H1 (cell line): ENCODE measurements around the gene NAIF1. TPM values are rescaled to one million over a fixed set of nuclear protein-coding genes. Genes with fewer than 3 reads are reported as not detected.

Source experiments
- CTCF ChIA-PET: fragments of 300-600 bp; sonication (Branson Sonifier 250); formaldehyde crosslinking; loops from one replicate; lab custom pipeline; 2021; ENCODE audit not compliant: partially characterized antibody; lab: Charles Lee
- POLR2A ChIA-PET: fragments of 300-600 bp; sonication (Branson Sonifier 250); formaldehyde crosslinking; loops from one replicate; lab custom pipeline; 2021; ENCODE audit warnings: inconsistent platforms; ENCODE audit not compliant: partially characterized antibody; lab: Charles Lee
- DNase-seq, 2 experiments: peaks; one replicate each; pipeline versions ENCODE4 v3.0.0 to v3.0.0-alpha.2; 2010 to 2022; ENCODE audit warnings: low spot score in 2 of 2, low read depth in 1 of 2, mixed read lengths in 1 of 2
- FAIRE-seq: peaks from 2 replicates; lab custom pipeline; 2011; peaks lifted over from hg19 to GRCh38; lab: Jason Lieb, UNC
- H2AFZ ChIP-seq: 2 replicates; pipeline ENCODE4 v1.8.1; 2012; ENCODE audit warnings: low read length, inconsistent platforms
- H2AK5ac ChIP-seq: 2 replicates; pipeline ENCODE4 v1.6.1; 2013; ENCODE audit warnings: low read depth, low read length
- H2BK120ac ChIP-seq: replicated peaks from 2 replicates; pipeline ENCODE3; 2013; ENCODE audit warnings: low read depth, low read length, inconsistent platforms
- H2BK12ac ChIP-seq: 2 replicates; pipeline ENCODE4 v1.6.1; 2013; ENCODE audit warnings: low read depth, low read length
- H2BK15ac ChIP-seq: 2 replicates; pipeline ENCODE4 v1.6.1; 2013; ENCODE audit warnings: low read length
- H2BK20ac ChIP-seq: 2 replicates; pipeline ENCODE4 v1.6.1; 2013; ENCODE audit warnings: low read length
- H2BK5ac ChIP-seq: 2 replicates; pipeline ENCODE4 v1.6.1; 2013; ENCODE audit warnings: low read depth, low read length
- H3K14ac ChIP-seq: 2 replicates; pipeline ENCODE4 v1.6.1; 2013; ENCODE audit warnings: inconsistent platforms; ENCODE audit not compliant: insufficient read length
- H3K18ac ChIP-seq: 2 replicates; pipeline ENCODE4 v1.6.1; 2013; ENCODE audit warnings: low read length; ENCODE audit errors: extremely low read depth
- H3K23ac ChIP-seq: 2 replicates; pipeline ENCODE4 v1.6.1; 2013; ENCODE audit warnings: inconsistent platforms; ENCODE audit not compliant: insufficient read length
- H3K23me2 ChIP-seq: 2 replicates; pipeline ENCODE4 v1.6.1; 2013; ENCODE audit warnings: low read depth, low read length
- H3K27ac ChIP-seq: 2 replicates; pipeline ENCODE4 v1.6.1; 2011; ENCODE audit warnings: low read depth, low read length, inconsistent platforms
- H3K27me3 ChIP-seq, 4 experiments: replicated peaks in 1 of 4; 1 replicate in 1 of 4; 2 replicates in 3 of 4; pipeline versions ENCODE4 v1.6.1 to v1.8.1; 2011 to 2013; ENCODE audit warnings: low read length in 3 of 4, mild to moderate bottlenecking in 3 of 4, inconsistent platforms in 2 of 4, mixed read lengths in 2 of 4, moderate library complexity in 1 of 4; ENCODE audit not compliant: control insufficient read depth in 3 of 4, insufficient read depth in 3 of 4; ENCODE audit errors: extremely low read depth in 1 of 4
- H3K36me3 ChIP-seq, 4 experiments: 2 replicates each; pipeline versions ENCODE4 v1.6.1 to v1.8.1; 2011 to 2013; ENCODE audit warnings: mild to moderate bottlenecking in 4 of 4, low read length in 3 of 4, moderate library complexity in 2 of 4, control low read depth in 1 of 4, inconsistent platforms in 1 of 4; ENCODE audit not compliant: insufficient read depth in 4 of 4, control insufficient read depth in 2 of 4
- H3K4ac ChIP-seq: replicated peaks from 2 replicates; pipeline ENCODE3; 2013; ENCODE audit warnings: low read length, low read depth, mixed read lengths, inconsistent platforms; ENCODE audit not compliant: insufficient read length
- H3K4me1 ChIP-seq, 4 experiments: replicated peaks in 1 of 4; 1 replicate in 1 of 4; 2 replicates in 3 of 4; pipeline versions ENCODE4 v1.6.1 to v1.8.1; 2011 to 2013; ENCODE audit warnings: low read length in 3 of 4, inconsistent platforms in 2 of 4, mixed read lengths in 1 of 4; ENCODE audit not compliant: insufficient read depth in 4 of 4, control insufficient read depth in 3 of 4
- H3K4me2 ChIP-seq, 2 experiments: 2 replicates each; pipeline versions ENCODE4 v1.6.1 to v1.8.1; 2011 to 2013; ENCODE audit warnings: low read depth in 2 of 2, low read length in 2 of 2, control low read depth in 1 of 2, inconsistent platforms in 1 of 2, mild to moderate bottlenecking in 1 of 2; ENCODE audit not compliant: insufficient read depth in 1 of 2
- H3K4me3 ChIP-seq, 4 experiments: fragments of 200-600, 300-600 bp in 1 of 4; sonication (generic), shearing (Covaris generic), sonication (Bioruptor Twin) in 1 of 4; 2 replicates each; pipeline versions ENCODE4 v1.5.1 to v1.8.1; 2011 to 2016; ENCODE audit warnings: low read length in 4 of 4, low read depth in 3 of 4, control low read depth in 2 of 4, inconsistent platforms in 2 of 4, mild to moderate bottlenecking in 2 of 4, mixed read lengths in 1 of 4, moderate library complexity in 1 of 4; ENCODE audit not compliant: insufficient read depth in 2 of 4; ENCODE audit errors: extremely low read depth in 1 of 4
- H3K56ac ChIP-seq: replicated peaks from 2 replicates; pipeline ENCODE3; 2013; ENCODE audit warnings: low read depth, mild to moderate bottlenecking, mixed read lengths, low read length, inconsistent platforms; ENCODE audit not compliant: insufficient read length
- H3K79me1 ChIP-seq: 2 replicates; pipeline ENCODE4 v1.6.1; 2013; ENCODE audit warnings: low read depth, low read length, control low read depth
- H3K79me2 ChIP-seq, 2 experiments: 2 replicates each; pipeline versions ENCODE4 v1.6.1 to v1.8.1; 2012 to 2013; ENCODE audit warnings: low read length in 2 of 2, mild to moderate bottlenecking in 2 of 2, inconsistent platforms in 1 of 2; ENCODE audit not compliant: insufficient read depth in 2 of 2, control insufficient read depth in 1 of 2
- H3K9ac ChIP-seq, 4 experiments: replicated peaks in 1 of 4; 1 replicate in 1 of 4; 2 replicates in 3 of 4; pipeline versions ENCODE4 v1.6.1 to v1.8.1; 2011 to 2013; ENCODE audit warnings: low read depth in 3 of 4, low read length in 3 of 4, control low read depth in 2 of 4, mild to moderate bottlenecking in 2 of 4, moderate library complexity in 2 of 4, inconsistent platforms in 1 of 4; ENCODE audit errors: extremely low read depth in 1 of 4
- H3K9me3 ChIP-seq, 2 experiments: 2 replicates each; pipeline versions ENCODE4 v1.6.1 to v1.8.1; 2012 to 2013; ENCODE audit warnings: mild to moderate bottlenecking in 2 of 2, moderate library complexity in 2 of 2, control low read depth in 1 of 2, inconsistent platforms in 1 of 2, low read depth in 1 of 2, low read length in 1 of 2, mixed read lengths in 1 of 2; ENCODE audit not compliant: insufficient read depth in 2 of 2
- H4K20me1 ChIP-seq, 2 experiments: replicated peaks in 1 of 2; 2 replicates each; pipeline versions ENCODE3 to v1.8.1; 2011 to 2013; ENCODE audit warnings: inconsistent platforms in 2 of 2, low read length in 2 of 2, mild to moderate bottlenecking in 1 of 2; ENCODE audit not compliant: insufficient read depth in 2 of 2, control insufficient read depth in 1 of 2
- H4K5ac ChIP-seq: 2 replicates; pipeline ENCODE4 v1.6.1; 2013; ENCODE audit warnings: low read length, low read depth, mixed read lengths, inconsistent platforms; ENCODE audit not compliant: insufficient read length
- H4K8ac ChIP-seq: 2 replicates; pipeline ENCODE4 v1.8.0; 2013; ENCODE audit warnings: mild to moderate bottlenecking, moderate library complexity, low read length, inconsistent platforms; ENCODE audit not compliant: insufficient read depth; ENCODE audit errors: extremely low read depth
- H4K91ac ChIP-seq: replicated peaks from 2 replicates; pipeline ENCODE3; 2013; ENCODE audit warnings: low read length, mixed read lengths, inconsistent platforms; ENCODE audit not compliant: insufficient read length
- BRCA1 ChIP-seq: IDR thresholded peaks from 2 replicates; pipeline ENCODE4 v1.6.1; 2012; ENCODE audit warnings: low read depth, low read length, improper control_type of control experiment
- CEBPB ChIP-seq: IDR thresholded peaks from 2 replicates; pipeline ENCODE4 v1.6.1; 2012; ENCODE audit warnings: low read depth, low read length
- CHD2 ChIP-seq: IDR thresholded peaks from 2 replicates; pipeline ENCODE4 v1.6.1; 2012; ENCODE audit warnings: low read length, improper control_type of control experiment
- EZH2 ChIP-seq: fragments of 200-600 bp; sonication (generic); IDR thresholded peaks from 2 replicates; pipeline ENCODE4 v1.7.1; 2012; ENCODE audit warnings: low read depth, mild to moderate bottlenecking, moderate library complexity, low read length, inconsistent platforms; ENCODE audit not compliant: severe bottlenecking
- HDAC2 ChIP-seq, 2 experiments: fragments of 300-600 bp in 1 of 2; sonication (generic) in 1 of 2; IDR thresholded peaks; 2 replicates each; pipeline ENCODE4 v1.6.1; 2011 to 2012; ENCODE audit warnings: low read depth in 2 of 2, low read length in 2 of 2, mild to moderate bottlenecking in 2 of 2, moderate library complexity in 2 of 2, borderline replicate concordance in 1 of 2, inconsistent platforms in 1 of 2
- KDM5A ChIP-seq: fragments of 200-600 bp; IDR thresholded peaks from 2 replicates; pipeline ENCODE4 v1.7.1; 2012; ENCODE audit warnings: mild to moderate bottlenecking, low read length, inconsistent platforms, mixed read lengths
- NRF1 ChIP-seq: IDR thresholded peaks from 2 replicates; pipeline ENCODE4 v1.6.1; 2011; ENCODE audit warnings: mild to moderate bottlenecking, low read depth, low read length, improper control_type of control experiment
- PHF8 ChIP-seq: fragments of 200-600 bp; sonication (generic); conservative IDR thresholded peaks from 2 replicates; pipeline ENCODE4 v1.7.1; 2012; ENCODE audit warnings: low read depth, mild to moderate bottlenecking, inconsistent platforms, low read length, moderate library complexity
- RXRA ChIP-seq: IDR thresholded peaks from 2 replicates; pipeline ENCODE4 v1.6.1; 2011; ENCODE audit warnings: low read depth, mild to moderate bottlenecking, low read length, moderate library complexity; ENCODE audit not compliant: insufficient read depth
- SUZ12 ChIP-seq: fragments of 200-600 bp; sonication (generic); IDR thresholded peaks from 2 replicates; pipeline ENCODE4 v1.6.1; 2012; ENCODE audit warnings: mild to moderate bottlenecking, inconsistent platforms, low read length, moderate library complexity, mixed read lengths
- TAF7 ChIP-seq: optimal IDR thresholded peaks from 2 replicates; pipeline ENCODE3; 2011; ENCODE audit warnings: low read depth, mild to moderate bottlenecking, inconsistent platforms, low read length, moderate library complexity, borderline replicate concordance
- TEAD4 ChIP-seq: IDR thresholded peaks from 2 replicates; pipeline ENCODE4 v1.6.1; 2012; ENCODE audit warnings: low read depth, low read length, inconsistent platforms, mixed read lengths
- YY1 ChIP-seq: IDR thresholded peaks from 2 replicates; pipeline ENCODE4 v1.6.1; 2011; ENCODE audit warnings: low read depth, mild to moderate bottlenecking, low read length
- WGBS, 2 experiments: shearing (Covaris generic) in 1 of 2; methylation state at CpG; one replicate each; pipeline versions ENCODE4 v1.1.6 to v1.1.7; 2013 to 2015; ENCODE audit warnings: low lambda C conversion rate in 2 of 2, mixed read lengths in 2 of 2, inconsistent platforms in 1 of 2, low coverage in 1 of 2, missing lambda C conversion rate in 1 of 2; ENCODE audit not compliant: insufficient replicate concordance in 2 of 2, insufficient coverage in 1 of 2, insufficient read length in 1 of 2; ENCODE audit errors: extremely low coverage in 1 of 2, missing lambda C conversion rate in 1 of 2; 5-methylcytosine and 5-hydroxymethylcytosine counted together
- polyA plus RNA-seq, 7 experiments: library from polyadenylated mRNA; depleted of rRNA in 3 of 7; stranded (reverse) in 5 of 7; unstranded in 2 of 7; fragments of >200 nt in 5 of 7; fragments of 200-250 nt in 2 of 7; gene quantifications; 1 replicate in 5 of 7; 2 replicates in 1 of 7; 4 replicates in 1 of 7; pipeline versions ENCODE4 v1.2.1 to v1.2.3, GENCODE V29; 2011 to 2013; ENCODE audit warnings: missing spikeins in 2 of 7, mixed read lengths in 2 of 7
- total RNA-seq: library from RNA; stranded (reverse); fragmentation: NEBNext Ultra II Directional; extraction: Animal tissue kit (Norgen Biotek cat#: 25700); gene quantifications from 2 replicates; pipeline ENCODE4 v1.2.1, GENCODE V29; 2021

NAIF1 gene
- total and polyA plus RNA-seq, 2 of the 8 experiments (the other 6 are each of a cell fraction or from before 2014, with no cell fraction given): 8.7 to 9.0 TPM

DNA sequence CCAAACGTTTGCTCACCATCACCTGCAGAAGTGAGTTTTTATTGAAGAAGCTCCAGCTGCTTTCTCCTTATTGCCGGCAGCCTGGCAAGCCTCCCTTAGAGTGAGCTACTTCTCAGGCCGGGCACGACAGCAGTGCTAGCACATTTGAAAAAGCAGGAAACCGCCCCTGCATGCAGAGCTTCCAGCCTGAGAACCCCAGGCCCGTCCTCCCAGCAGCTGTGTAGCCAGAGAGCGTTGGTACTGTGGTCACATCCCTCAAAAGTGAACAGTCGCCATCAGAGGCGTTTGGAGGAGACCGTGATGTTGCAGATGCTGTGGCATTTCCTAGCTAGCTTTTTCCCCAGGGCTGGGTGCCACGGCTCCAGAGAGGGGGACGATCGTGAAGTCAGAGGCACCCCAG lies 24.5 kb upstream of the NAIF1 start:
- WGBS, 2 experiments: 82% methylated on average over 11 of the region's 13 CpGs; no CpG with 5 or more reads in 1 of the 2 experiments
- TF ChIP-seq CHD2 (no peak), PHF8 (no peak), TAF7 (no peak), YY1 (no peak), RXRA (no peak), KDM5A (no peak), NRF1 (no peak), TEAD4 (no peak), CEBPB (no peak), BRCA1 (no peak), EZH2 (no peak), SUZ12 (no peak), HDAC2 (IDR thresholded peaks at IDR 0.05; ENCODE audit: borderline replicate concordance in 1 of 2, low read depth in 2 of 2, low read length in 2 of 2) (no peak)
- Histone ChIP-seq H3K14ac (no peak overlapping the region), H2AFZ (no peak overlapping the region), H2AK5ac (no peak overlapping the region), H2BK15ac (no peak overlapping the region), H3K4me2 (peak overlapping the region; percentile 23 to 25; a peak in 2 of 4 replicates), H4K5ac (no peak overlapping the region), H3K27me3 (no peaks in the 10 kb centered on the region), H2BK20ac (no peak overlapping the region), H3K23ac (no peak overlapping the region), H3K4ac (no peak overlapping the region), H4K8ac (peak overlapping the region; percentile 91; the same call in 1 of the 2 replicates), H2BK120ac (no peak overlapping the region), H3K79me1 (peaks cover 12% of the 10 kb centered on the region), H2BK5ac (0 out of 2 replicates have a peak overlapping the region, but pooled peaks have one; percentile 18), H3K79me2 (peaks cover 0 to 22% of the 10 kb centered on the region in 2 experiments; a peak in 2 of 4 replicates), H3K56ac (no peak overlapping the region), H3K36me3 (no peaks in the 10 kb centered on the region), H2BK12ac (no peak overlapping the region), H3K4me3 (no peak overlapping the region), H3K9me3 (no peaks in the 10 kb centered on the region), H3K27ac (no peak overlapping the region), H4K91ac (no peak overlapping the region), H3K4me1 (peaks cover 0 to 5% (median 3%) of the 10 kb centered on the region in 4 experiments; a peak in 3 of 7 replicates), H3K9ac (no peak overlapping the region), H3K23me2 (no peaks in the 10 kb centered on the region), H3K18ac (no peak overlapping the region; the same call in 1 of the 2 replicates), H4K20me1 (peaks cover 0 to 5% of the 10 kb centered on the region in 2 experiments)
- POLR2A ChIA-PET: interaction anchor here (1.3 to 5.0 kb wide), 2 partner anchors 9 to 14 kb away, joined by 4 to 33 read pairs; no protein-coding TSS in a partner anchor
- FAIRE-seq (no peak), DNase-seq (no peak)
- CTCF ChIA-PET: interaction anchor here (0.7 to 4.8 kb wide), 13 partner anchors 9 to 166 kb away, joined by 3 to 42 read pairs (median 4); no protein-coding TSS in a partner anchor
